Kidney epithelial cell (primary cell): ENCODE results near the gene C15orf39. TPM values are rescaled to one million over a fixed set of nuclear protein-coding genes. Genes with fewer than 3 reads are reported as not detected.

Experiments
- DNase-seq: peaks from one replicate; pipeline ENCODE4 v3.0.0-alpha.2; 2010; ENCODE audit warnings: low read depth
- H3K27me3 ChIP-seq: 2 replicates; pipeline ENCODE4 v1.6.0; 2011; ENCODE audit warnings: low read length; ENCODE audit not compliant: control insufficient read depth, insufficient read depth
- H3K36me3 ChIP-seq: 2 replicates; pipeline ENCODE4 v1.5.1; 2011; ENCODE audit warnings: low read length; ENCODE audit not compliant: control insufficient read depth, insufficient read depth
- H3K4me3 ChIP-seq: 2 replicates; pipeline ENCODE4 v1.5.1; 2011; ENCODE audit warnings: low read depth, mild to moderate bottlenecking, control low read depth, low read length
- CTCF ChIP-seq: IDR thresholded peaks from 2 replicates; pipeline ENCODE4 v1.5.1; 2011; ENCODE audit warnings: mild to moderate bottlenecking, moderate library complexity, low read length, control low read depth, inconsistent platforms; ENCODE audit not compliant: insufficient read depth, poor library complexity, severe bottlenecking
- total RNA-seq: library from RNA; depleted of rRNA; stranded (reverse); fragments of >200 nt; gene quantifications from 2 replicates; pipeline ENCODE4 v1.2.3, GENCODE V29; 2015

The C15orf39 gene
- total RNA-seq, 1 donor from 2014 or later = 26.8 TPM

GRCh38 chr15:75206006-75206405 is 4.3 kb downstream of the C15orf39 start:
- Histone ChIP-seq H3K4me3 (no peak overlapping the region), H3K27me3 (no peaks in the 10 kb centered on the region), H3K36me3 (peaks cover 3% of the 10 kb centered on the region)
- no peak for DNase-seq
- no peak for TF ChIP-seq CTCF

GRCh38 chr15:75206803-75207617 is 5.3 kb downstream of the C15orf39 start:
- no peak for TF ChIP-seq CTCF
- Histone ChIP-seq H3K4me3 (no peak overlapping the region), H3K27me3 (no peaks in the 10 kb centered on the region), H3K36me3 (peaks cover 3% of the 10 kb centered on the region)
- no peak for DNase-seq

- Histone ChIP-seq H3K27me3 (no peaks in the 10 kb centered on the region), H3K36me3 (peaks cover 3% of the 10 kb centered on the region), H3K4me3 (no peak overlapping the region)
- no peak for TF ChIP-seq CTCF
- DNase-seq = no peak
These were observed 6.2 kb downstream of the C15orf39 start for GRCh38 chr15:75207618-75208500.

GRCh38 chr15:75208501-75209288 is 7.0 kb downstream of the C15orf39 start:
- Histone ChIP-seq H3K27me3 (no peaks in the 10 kb centered on the region), H3K4me3 (no peak overlapping the region), H3K36me3 (peaks cover 3% of the 10 kb centered on the region)
- DNase-seq = no peak
- no peak for TF ChIP-seq CTCF

- H3K27me3 ChIP-seq = no peaks in the 10 kb centered on the region
- no peak for DNase-seq
- TF ChIP-seq CTCF = no peak
- H3K36me3 ChIP-seq = peaks cover 3% of the 10 kb centered on the region
- H3K4me3 ChIP-seq = no peak overlapping the region
These were observed 7.6 kb downstream of the C15orf39 start for GRCh38 chr15:75209289-75209676.
